Astrocyte (in vitro differentiated cells and primary cell): Measurements from ENCODE around the gene ACVR2B. TPM values are rescaled to one million over a fixed set of nuclear protein-coding genes. Genes with fewer than 3 reads are reported as not detected.

Experiments used
- DNase-seq: peaks from one replicate; pipeline ENCODE4 v3.0.0-alpha.2; 2010; ENCODE audit warnings: low read depth
- FAIRE-seq: peaks from 2 replicates; lab custom pipeline; 2011; peaks lifted over from hg19 to GRCh38; lab: Jason Lieb, UNC
- H2AFZ ChIP-seq: 2 replicates; pipeline ENCODE4 v1.6.0; 2012; ENCODE audit warnings: low read depth, low read length, inconsistent platforms
- H3K27ac ChIP-seq: 2 replicates; pipeline ENCODE4 v1.5.1; 2011; ENCODE audit warnings: low read depth, low read length, inconsistent platforms
- H3K27me3 ChIP-seq: 2 replicates; pipeline ENCODE4 v1.6.0; 2011; ENCODE audit warnings: low read length, inconsistent platforms; ENCODE audit not compliant: insufficient read depth
- H3K36me3 ChIP-seq: 2 replicates; pipeline ENCODE4 v1.5.1; 2011; ENCODE audit warnings: low read length, inconsistent platforms; ENCODE audit not compliant: insufficient read depth
- H3K4me1 ChIP-seq: 2 replicates; pipeline ENCODE4 v1.5.1; 2011; ENCODE audit warnings: low read length, inconsistent platforms; ENCODE audit not compliant: insufficient read depth
- H3K4me2 ChIP-seq: 2 replicates; pipeline ENCODE4 v1.6.0; 2012; ENCODE audit warnings: low read length, inconsistent platforms
- H3K4me3 ChIP-seq: 2 replicates; pipeline ENCODE4 v1.5.1; 2011; ENCODE audit warnings: low read depth, mild to moderate bottlenecking, low read length, inconsistent platforms; ENCODE audit not compliant: insufficient read depth
- H3K79me2 ChIP-seq: 2 replicates; pipeline ENCODE4 v1.6.0; 2012; ENCODE audit warnings: mild to moderate bottlenecking, low read length, inconsistent platforms; ENCODE audit not compliant: insufficient read depth
- H3K9ac ChIP-seq: 2 replicates; pipeline ENCODE4 v1.6.0; 2012; ENCODE audit warnings: mild to moderate bottlenecking, low read length, inconsistent platforms
- H3K9me3 ChIP-seq: 2 replicates; pipeline ENCODE4 v1.5.1; 2012; ENCODE audit warnings: low read depth, mild to moderate bottlenecking, low read length, inconsistent platforms; ENCODE audit not compliant: insufficient read depth
- H4K20me1 ChIP-seq: 2 replicates; pipeline ENCODE4 v1.6.0; 2012; ENCODE audit warnings: low read length, inconsistent platforms; ENCODE audit not compliant: insufficient read depth
- H3K27ac Mint-ChIP-seq: one replicate; pipeline ENCODE4 v1.8.0; 2021; ENCODE audit warnings: mild to moderate bottlenecking, mixed read lengths; ENCODE audit not compliant: unreplicated experiment
- H3K27me3 Mint-ChIP-seq: one replicate; pipeline ENCODE4 v1.8.0; 2021; ENCODE audit warnings: low read depth, mixed read lengths; ENCODE audit not compliant: unreplicated experiment
- H3K36me3 Mint-ChIP-seq: one replicate; pipeline ENCODE4 v1.8.0; 2021; ENCODE audit warnings: low read depth, mixed read lengths; ENCODE audit not compliant: unreplicated experiment
- H3K4me1 Mint-ChIP-seq: one replicate; pipeline ENCODE4 v1.8.0; 2021; ENCODE audit warnings: low read depth, mixed read lengths; ENCODE audit not compliant: unreplicated experiment
- H3K4me3 Mint-ChIP-seq: one replicate; pipeline ENCODE4 v1.8.0; 2021; ENCODE audit warnings: mild to moderate bottlenecking, moderate library complexity, mixed read lengths; ENCODE audit not compliant: unreplicated experiment
- H3K9me3 Mint-ChIP-seq: one replicate; pipeline ENCODE4 v1.8.0; 2021; ENCODE audit warnings: mild to moderate bottlenecking, mixed read lengths; ENCODE audit not compliant: unreplicated experiment
- EZH2 ChIP-seq: IDR thresholded peaks from 2 replicates; pipeline ENCODE4 v1.6.1; 2012; ENCODE audit warnings: mild to moderate bottlenecking, low read length, inconsistent platforms; ENCODE audit not compliant: insufficient read depth
- total RNA-seq: library from RNA; stranded (reverse); gene quantifications from 2 replicates; pipeline ENCODE4 v1.2.1, GENCODE V29; 2021
- TF ChIP-seq, protein P1 (sequence below): IDR thresholded peaks from 2 replicates; pipeline ENCODE4 v1.5.1; 2011; ENCODE audit warnings: low read depth, mild to moderate bottlenecking, inconsistent platforms, low read length, moderate library complexity; ENCODE audit not compliant: insufficient read depth

The ACVR2B gene
- total RNA-seq, 1 donor from 2014 or later, result 14.7 TPM

DNA sequence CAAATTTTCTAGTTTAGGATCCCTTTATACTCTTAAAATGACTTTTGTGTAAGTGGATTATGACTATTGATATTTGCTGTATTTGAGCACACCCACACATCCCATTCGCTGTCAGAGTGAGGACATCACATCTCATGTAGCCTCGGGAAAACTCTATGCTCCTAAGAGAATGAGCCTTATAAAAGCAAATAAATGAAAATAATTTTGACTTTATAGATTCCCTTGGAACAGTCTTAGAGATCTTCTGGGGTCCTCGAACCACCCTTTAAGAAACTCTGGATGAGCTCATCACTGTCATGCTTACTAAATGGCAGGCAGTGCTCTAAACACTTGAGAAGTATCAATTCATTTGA, 26.4 kb downstream of the ACVR2B start:
- H3K4me1 Mint-ChIP-seq, result no peaks in the 10 kb centered on the region
- Histone ChIP-seq H3K36me3 (no peaks in the 10 kb centered on the region), H3K4me2 (no peak overlapping the region), H3K79me2 (no peaks in the 10 kb centered on the region), H3K4me1 (no peaks in the 10 kb centered on the region), H3K27me3 (no peaks in the 10 kb centered on the region), H3K9me3 (no peaks in the 10 kb centered on the region), H3K4me3 (no peak overlapping the region), H4K20me1 (peaks cover 7% of the 10 kb centered on the region), H2AFZ (no peak overlapping the region), H3K27ac (no peak overlapping the region), H3K9ac (no peak overlapping the region)
- no peaks in the 10 kb centered on the region for H3K9me3 Mint-ChIP-seq
- TF ChIP-seq EZH2, result no peak
- TF ChIP-seq, protein P1, sequence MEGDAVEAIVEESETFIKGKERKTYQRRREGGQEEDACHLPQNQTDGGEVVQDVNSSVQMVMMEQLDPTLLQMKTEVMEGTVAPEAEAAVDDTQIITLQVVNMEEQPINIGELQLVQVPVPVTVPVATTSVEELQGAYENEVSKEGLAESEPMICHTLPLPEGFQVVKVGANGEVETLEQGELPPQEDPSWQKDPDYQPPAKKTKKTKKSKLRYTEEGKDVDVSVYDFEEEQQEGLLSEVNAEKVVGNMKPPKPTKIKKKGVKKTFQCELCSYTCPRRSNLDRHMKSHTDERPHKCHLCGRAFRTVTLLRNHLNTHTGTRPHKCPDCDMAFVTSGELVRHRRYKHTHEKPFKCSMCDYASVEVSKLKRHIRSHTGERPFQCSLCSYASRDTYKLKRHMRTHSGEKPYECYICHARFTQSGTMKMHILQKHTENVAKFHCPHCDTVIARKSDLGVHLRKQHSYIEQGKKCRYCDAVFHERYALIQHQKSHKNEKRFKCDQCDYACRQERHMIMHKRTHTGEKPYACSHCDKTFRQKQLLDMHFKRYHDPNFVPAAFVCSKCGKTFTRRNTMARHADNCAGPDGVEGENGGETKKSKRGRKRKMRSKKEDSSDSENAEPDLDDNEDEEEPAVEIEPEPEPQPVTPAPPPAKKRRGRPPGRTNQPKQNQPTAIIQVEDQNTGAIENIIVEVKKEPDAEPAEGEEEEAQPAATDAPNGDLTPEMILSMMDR, result no peak
- DNase-seq (no peak), FAIRE-seq (peak; percentile 29)
- H3K27me3 Mint-ChIP-seq, result no peaks in the 10 kb centered on the region
- H3K36me3 Mint-ChIP-seq, result peaks cover 12% of the 10 kb centered on the region
- no peak overlapping the region for H3K4me3 Mint-ChIP-seq
- H3K27ac Mint-ChIP-seq, result no peak overlapping the region

DNA sequence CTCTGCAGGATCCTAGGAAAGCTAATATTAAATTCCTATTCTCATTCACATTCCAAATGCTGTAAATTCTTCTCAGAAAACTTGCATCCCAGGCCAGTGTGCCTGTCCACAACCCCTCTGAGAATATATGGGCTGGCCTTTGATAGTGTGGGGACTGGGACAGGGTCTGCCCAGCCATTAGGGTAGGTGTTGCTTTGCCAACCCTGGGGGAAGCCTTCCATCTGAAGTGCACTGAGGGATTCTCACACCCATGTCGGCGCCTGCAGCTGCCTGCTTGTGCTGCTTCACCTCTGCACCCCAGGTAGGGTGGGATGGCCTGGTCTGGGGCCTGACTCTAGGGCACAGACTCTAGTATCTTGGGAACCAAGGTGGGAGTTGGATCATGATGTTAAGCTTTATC, 27.2 kb downstream of the ACVR2B start:
- no peaks in the 10 kb centered on the region for H3K9me3 Mint-ChIP-seq
- no peaks in the 10 kb centered on the region for H3K27me3 ChIP-seq
- H3K27ac Mint-ChIP-seq, result no peak overlapping the region
- no peak for DNase-seq
- no peak overlapping the region for H3K9ac ChIP-seq
- peaks cover 5% of the 10 kb centered on the region for H4K20me1 ChIP-seq
- no peaks in the 10 kb centered on the region for H3K4me1 Mint-ChIP-seq
- no peaks in the 10 kb centered on the region for H3K27me3 Mint-ChIP-seq
- no peaks in the 10 kb centered on the region for H3K79me2 ChIP-seq
- H3K4me3 Mint-ChIP-seq, result no peak overlapping the region
- no peak for TF ChIP-seq EZH2
- TF ChIP-seq, protein P1, result no peak
- H2AFZ ChIP-seq, result no peak overlapping the region
- no peak for FAIRE-seq
- H3K4me2 ChIP-seq, result no peak overlapping the region
- H3K9me3 ChIP-seq, result no peaks in the 10 kb centered on the region
- peaks cover 12% of the 10 kb centered on the region for H3K36me3 Mint-ChIP-seq
- H3K27ac ChIP-seq, result no peak overlapping the region
- H3K4me3 ChIP-seq, result no peak overlapping the region
- H3K36me3 ChIP-seq, result no peaks in the 10 kb centered on the region
- H3K4me1 ChIP-seq, result no peaks in the 10 kb centered on the region

GRCh38 chr3:38482951-38483350, 29.3 kb downstream of the ACVR2B start:
- Histone ChIP-seq H3K36me3 (no peaks in the 10 kb centered on the region), H3K27me3 (no peaks in the 10 kb centered on the region), H3K4me1 (no peaks in the 10 kb centered on the region), H3K9me3 (no peaks in the 10 kb centered on the region), H2AFZ (no peak overlapping the region), H3K27ac (no peak overlapping the region), H4K20me1 (no peaks in the 10 kb centered on the region), H3K79me2 (no peaks in the 10 kb centered on the region), H3K9ac (no peak overlapping the region), H3K4me3 (no peak overlapping the region), H3K4me2 (no peak overlapping the region)
- H3K4me1 Mint-ChIP-seq, result no peaks in the 10 kb centered on the region
- peaks cover 2% of the 10 kb centered on the region for H3K9me3 Mint-ChIP-seq
- H3K36me3 Mint-ChIP-seq, result peaks cover 12% of the 10 kb centered on the region
- DNase-seq (no peak), FAIRE-seq (no peak)
- TF ChIP-seq EZH2, result no peak
- TF ChIP-seq, protein P1, result no peak
- no peaks in the 10 kb centered on the region for H3K27me3 Mint-ChIP-seq
- H3K27ac Mint-ChIP-seq, result no peak overlapping the region
- H3K4me3 Mint-ChIP-seq, result no peak overlapping the region
